ENCODE results near the gene PKNOX1. TPM values are rescaled to one million over a fixed set of nuclear protein-coding genes. Genes with fewer than 3 reads are reported as not detected.

Gene PKNOX1
- total and polyA plus RNA-seq, 9 of the 15 experiments (the other 6 are each of a cell fraction or from before 2014, with no cell fraction given), result 8.8 to 25.9 (median 13.2) TPM

DNA sequence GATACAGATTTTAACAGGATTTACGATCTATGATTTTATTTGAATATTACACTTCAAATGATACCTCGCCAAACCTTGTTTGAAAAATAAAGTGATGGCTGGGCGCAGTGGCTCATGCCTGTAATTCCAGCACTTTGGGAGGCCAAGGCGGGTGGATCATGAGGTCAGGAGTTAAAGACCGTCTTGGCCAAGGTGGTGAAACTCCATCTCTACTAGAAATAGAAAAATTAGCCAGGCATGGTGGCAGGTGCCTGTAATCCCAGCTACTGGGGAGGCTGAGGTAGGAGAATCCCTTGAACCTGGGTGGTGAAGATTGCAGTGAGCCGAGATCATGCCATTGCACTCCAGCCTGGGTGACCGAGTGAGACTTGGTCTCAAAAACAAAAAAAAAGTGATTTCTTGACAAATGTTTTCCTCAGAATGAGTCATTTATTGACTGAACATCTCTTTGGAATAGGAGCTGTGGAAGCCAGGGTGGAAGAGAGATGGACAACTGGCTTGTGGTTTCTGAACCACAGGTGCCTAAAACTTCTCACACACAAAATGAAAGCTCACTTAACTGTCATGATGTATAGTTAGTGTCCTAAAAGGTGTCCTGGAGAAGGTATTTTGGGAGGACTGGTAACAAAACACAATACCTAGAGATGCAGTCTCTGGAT, 11.9 kb downstream of the PKNOX1 start:
- no peak for FAIRE-seq
- Histone ChIP-seq H3K9ac (ENCODE audit: insufficient read depth in 1 of 2, low read depth in 2 of 2, low read length in 2 of 2) (no peak overlapping the region), H2AFZ (ENCODE audit: low read depth, low read length) (no peak overlapping the region), H3K4me3 (no peak overlapping the region), H3K79me2 (ENCODE audit: control insufficient read depth, insufficient read depth, low read length) (peaks cover 28% of the 10 kb centered on the region), H3K36me3 (ENCODE audit: control insufficient read depth, insufficient read depth, low read length) (no peaks in the 10 kb centered on the region), H3K27me3 (ENCODE audit: control insufficient read depth in 2 of 2, insufficient read depth in 2 of 2, low read length in 2 of 2) (no peaks in the 10 kb centered on the region), H3K9me1 (ENCODE audit: control insufficient read depth, insufficient read depth, low read length) (no peaks in the 10 kb centered on the region), H3K27ac (ENCODE audit: extremely low read depth, low read depth, low read length) (no peak overlapping the region), H3K4me2 (ENCODE audit: insufficient read depth, low read length) (no peak overlapping the region), H3K4me1 (replicated peaks in 1 of 2; ENCODE audit: control insufficient read depth in 2 of 2, insufficient read depth in 2 of 2, low read length in 2 of 2) (peaks cover 19 to 27% of the 10 kb centered on the region in 2 experiments), H3K9me3 (replicated peaks; ENCODE audit: control insufficient read depth, insufficient read depth, low read depth, low read length) (no peaks in the 10 kb centered on the region), H4K20me1 (replicated peaks; ENCODE audit: control insufficient read depth, insufficient read depth, low read length) (peaks cover 5% of the 10 kb centered on the region; the same call in 1 of the 2 replicates)
- CTCF ChIA-PET (ENCODE audit: low intra/inter-chr PET ratio), result no interaction called here
- whole genome bisulfite sequencing (ENCODE audit: insufficient coverage, low coverage, missing lambda C conversion rate), result 84% methylated on average over 7 of the region's 7 CpGs
- BruUV-seq (replicated peaks), result no TSS peak
- ATAC-seq, result no peak
- in situ Hi-C loops (cut with MboI), result no loop called here
- POLR2A ChIA-PET, result interaction anchor here (1.0 to 10.7 kb wide), 2 partner anchors 7 to 12 kb away, joined by 5 to 105 read pairs; partner anchors contain the start of gene PKNOX1
- no peak for DNase-seq (ENCODE audit: extremely low read depth in 1 of 4, low spot score in 3 of 4)
- intact Hi-C loops (cut with micrococcal nuclease), result no loop called here
- TF ChIP-seq MNT (conservative IDR thresholded peaks at IDR 0.05) (no peak), HNRNPK (IDR thresholded peaks at IDR 0.05; ENCODE audit: low read depth, low read length, poor library complexity, severe bottlenecking) (no peak), TAF1 (IDR thresholded peaks at IDR 0.05; ENCODE audit: control insufficient read depth, extremely low read depth, insufficient read depth, low read length, severe bottlenecking) (no peak), TEAD1 (CRISPR knock-in tag; IDR thresholded peaks at IDR 0.05) (no peak), PRMT5 (CRISPR knock-in tag; IDR thresholded peaks at IDR 0.05) (no peak), ZNF280B (CRISPR knock-in tag; IDR thresholded peaks at IDR 0.05) (no peak), TBL1XR1 (IDR thresholded peaks at IDR 0.05; ENCODE audit: low read length in 2 of 2) (no peak), PHB2 (IDR thresholded peaks at IDR 0.05; ENCODE audit: low read depth) (no peak), ZNF212 (CRISPR knock-in tag; IDR thresholded peaks at IDR 0.05) (no peak), ZNF197 (CRISPR knock-in tag; IDR thresholded peaks at IDR 0.05; ENCODE audit: low read depth) (no peak), POLR3A (IDR thresholded peaks at IDR 0.05; ENCODE audit: borderline replicate concordance, extremely low read depth, insufficient read depth, insufficient read length) (no peak), ZNF583 (CRISPR knock-in tag; IDR thresholded peaks at IDR 0.05) (no peak), KDM2B (CRISPR knock-in tag; IDR thresholded peaks at IDR 0.05) (no peak), HES1 (IDR thresholded peaks at IDR 0.05; ENCODE audit: low read depth) (no peak), CEBPG (CRISPR knock-in tag; IDR thresholded peaks at IDR 0.05) (no peak), CEBPG (tag; conservative IDR thresholded peaks at IDR 0.05 in 1 of 2, IDR thresholded peaks at IDR 0.05 in 1 of 2) (no peak)
- TF ChIP-seq, protein P1, sequence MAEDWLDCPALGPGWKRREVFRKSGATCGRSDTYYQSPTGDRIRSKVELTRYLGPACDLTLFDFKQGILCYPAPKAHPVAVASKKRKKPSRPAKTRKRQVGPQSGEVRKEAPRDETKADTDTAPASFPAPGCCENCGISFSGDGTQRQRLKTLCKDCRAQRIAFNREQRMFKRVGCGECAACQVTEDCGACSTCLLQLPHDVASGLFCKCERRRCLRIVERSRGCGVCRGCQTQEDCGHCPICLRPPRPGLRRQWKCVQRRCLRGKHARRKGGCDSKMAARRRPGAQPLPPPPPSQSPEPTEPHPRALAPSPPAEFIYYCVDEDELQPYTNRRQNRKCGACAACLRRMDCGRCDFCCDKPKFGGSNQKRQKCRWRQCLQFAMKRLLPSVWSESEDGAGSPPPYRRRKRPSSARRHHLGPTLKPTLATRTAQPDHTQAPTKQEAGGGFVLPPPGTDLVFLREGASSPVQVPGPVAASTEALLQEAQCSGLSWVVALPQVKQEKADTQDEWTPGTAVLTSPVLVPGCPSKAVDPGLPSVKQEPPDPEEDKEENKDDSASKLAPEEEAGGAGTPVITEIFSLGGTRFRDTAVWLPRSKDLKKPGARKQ (CRISPR knock-in tag; IDR thresholded peaks at IDR 0.05), result no peak

Data from K562 (cell line).